SK-N-SH treated with all-trans-retinoic acid at 6 μM for 48 hours (cell line): ENCODE data around the gene SMIM14.
A peak's percentile ranks its signal among the peaks of the same experiment; 100 is the strongest.

ENCODE experiments used
- ATAC-seq: fragments of 200-7000 bp; cut with Tn5 transposase; 3 replicates; pipeline ENCODE4 v1.9.1; 2020; ENCODE audit warnings: mild to moderate bottlenecking, moderate library complexity
- BACH2 ChIP-seq: fragments of 250-450 bp; sonication (Bioruptor Pico); IDR thresholded peaks from 2 replicates; pipeline ENCODE4 v1.9.0; 2021; ENCODE audit warnings: mild to moderate bottlenecking, borderline replicate concordance
- CSDC2 ChIP-seq: fragments of 250-450 bp; sonication (Bioruptor Pico); IDR thresholded peaks from 2 replicates; pipeline ENCODE4 v1.5.0; 2020; ENCODE audit warnings: mild to moderate bottlenecking, moderate library complexity
- GLIS3 ChIP-seq: fragments of 250-450 bp; sonication (Bioruptor Pico); IDR thresholded peaks from 2 replicates; pipeline ENCODE4 v1.5.0; 2020; ENCODE audit warnings: mild to moderate bottlenecking, moderate library complexity
- OSR1 ChIP-seq: fragments of 250-450 bp; sonication (Bioruptor Pico); IDR thresholded peaks from 2 replicates; pipeline ENCODE4 v1.8.0; 2022; ENCODE audit warnings: moderate library complexity, mild to moderate bottlenecking, inconsistent platforms
- PPARA ChIP-seq: fragments of 250-450 bp; sonication (Bioruptor Pico); IDR thresholded peaks from 2 replicates; pipeline ENCODE4 v1.5.0; 2020; ENCODE audit warnings: mild to moderate bottlenecking, borderline replicate concordance
- RARB ChIP-seq: fragments of 250-450 bp; sonication (Bioruptor Pico); IDR thresholded peaks from 2 replicates; pipeline ENCODE4 v1.8.0; 2021; ENCODE audit warnings: mild to moderate bottlenecking, moderate library complexity
- SNAI2 ChIP-seq: fragments of 250-450 bp; sonication (Bioruptor Pico); IDR thresholded peaks from 2 replicates; pipeline ENCODE4 v1.5.0; 2020; ENCODE audit warnings: mild to moderate bottlenecking, moderate library complexity
- TCF4 ChIP-seq: fragments of 250-450 bp; sonication (Bioruptor Pico); IDR thresholded peaks from 2 replicates; pipeline ENCODE4 v1.8.0; 2021; ENCODE audit warnings: mild to moderate bottlenecking, moderate library complexity, borderline replicate concordance
- TOX ChIP-seq: fragments of 250-450 bp; sonication (Bioruptor Pico); IDR thresholded peaks from 2 replicates; pipeline ENCODE4 v1.8.0; 2021; ENCODE audit warnings: mild to moderate bottlenecking, moderate library complexity, borderline replicate concordance
- ZC3H10 ChIP-seq: fragments of 250-450 bp; sonication (Bioruptor Pico); IDR thresholded peaks from 2 replicates; pipeline ENCODE4 v1.5.1; 2021; ENCODE audit warnings: mild to moderate bottlenecking, moderate library complexity
- ZFP30 ChIP-seq: fragments of 450-650 bp; formaldehyde crosslinking; IDR thresholded peaks from 2 replicates; pipeline ENCODE4 v1.5.0; 2022; ENCODE audit warnings: mild to moderate bottlenecking, moderate library complexity
- ZNF565 ChIP-seq: fragments of 450-650 bp; formaldehyde crosslinking; conservative IDR thresholded peaks from 2 replicates; pipeline ENCODE4 v1.5.0; 2020; ENCODE audit warnings: low read depth, mild to moderate bottlenecking, moderate library complexity
- ZNF70 ChIP-seq: fragments of 450-650 bp; formaldehyde crosslinking; IDR thresholded peaks from 2 replicates; pipeline ENCODE4 v1.5.0; 2020; ENCODE audit warnings: mild to moderate bottlenecking, moderate library complexity
- ZNF8 ChIP-seq: fragments of 450-650 bp; formaldehyde crosslinking; IDR thresholded peaks from 2 replicates; pipeline ENCODE4 v1.5.0; 2020; ENCODE audit warnings: mild to moderate bottlenecking, moderate library complexity
- TF ChIP-seq, protein P1 (sequence below): fragments of 250-450 bp; sonication (Bioruptor Pico); IDR thresholded peaks from 2 replicates; pipeline ENCODE4 v1.5.1; 2020; ENCODE audit warnings: low read depth, mild to moderate bottlenecking, moderate library complexity
- TF ChIP-seq, protein P2 (sequence below): fragments of 250-450 bp; sonication (Bioruptor Pico); IDR thresholded peaks from 2 replicates; pipeline ENCODE4 v1.8.0; 2021; ENCODE audit warnings: low read depth, mild to moderate bottlenecking, moderate library complexity, borderline replicate concordance
- TF ChIP-seq, protein P3 (sequence below): fragments of 250-450 bp; sonication (Bioruptor Pico); IDR thresholded peaks from 2 replicates; pipeline ENCODE4 v1.5.0; 2020; ENCODE audit warnings: mild to moderate bottlenecking, moderate library complexity
- TF ChIP-seq, protein P4 (sequence below): fragments of 250-450 bp; sonication (Bioruptor Pico); IDR thresholded peaks from 2 replicates; pipeline ENCODE4 v1.8.0; 2020; ENCODE audit warnings: mild to moderate bottlenecking, moderate library complexity, borderline replicate concordance
- TF ChIP-seq, protein P5 (sequence below): fragments of 250-450 bp; sonication (Bioruptor Pico); IDR thresholded peaks from 2 replicates; pipeline ENCODE4 v1.5.1; 2021; ENCODE audit warnings: mild to moderate bottlenecking, moderate library complexity

SMIM14 gene

DNA sequence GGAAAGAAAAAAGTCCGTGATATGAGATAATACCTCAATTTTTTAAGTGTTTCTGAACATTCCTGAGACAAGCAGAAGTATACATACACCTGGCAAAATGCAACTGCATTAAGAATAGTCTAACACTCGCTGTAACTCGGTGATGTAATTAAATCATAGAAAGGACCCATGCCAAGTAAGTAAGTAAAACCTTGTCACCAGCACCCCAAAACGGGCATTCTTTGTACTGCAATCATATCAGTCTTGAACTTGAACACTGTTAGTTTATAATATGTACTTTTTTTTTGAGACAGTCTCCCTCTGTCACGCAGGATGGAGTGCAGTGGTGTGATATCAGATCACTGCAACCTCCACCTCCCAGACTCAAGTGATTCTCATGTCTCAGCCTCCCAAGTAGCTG lies 47.4 kb downstream of the SMIM14 start:
- peak; percentile 61 for ATAC-seq
- TF ChIP-seq, protein P1, sequence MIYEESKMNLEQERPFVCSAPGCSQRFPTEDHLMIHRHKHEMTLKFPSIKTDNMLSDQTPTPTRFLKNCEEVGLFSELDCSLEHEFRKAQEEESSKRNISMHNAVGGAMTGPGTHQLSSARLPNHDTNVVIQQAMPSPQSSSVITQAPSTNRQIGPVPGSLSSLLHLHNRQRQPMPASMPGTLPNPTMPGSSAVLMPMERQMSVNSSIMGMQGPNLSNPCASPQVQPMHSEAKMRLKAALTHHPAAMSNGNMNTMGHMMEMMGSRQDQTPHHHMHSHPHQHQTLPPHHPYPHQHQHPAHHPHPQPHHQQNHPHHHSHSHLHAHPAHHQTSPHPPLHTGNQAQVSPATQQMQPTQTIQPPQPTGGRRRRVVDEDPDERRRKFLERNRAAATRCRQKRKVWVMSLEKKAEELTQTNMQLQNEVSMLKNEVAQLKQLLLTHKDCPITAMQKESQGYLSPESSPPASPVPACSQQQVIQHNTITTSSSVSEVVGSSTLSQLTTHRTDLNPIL = no peak
- TF ChIP-seq BACH2 (CRISPR knock-in tag) = no peak

DNA sequence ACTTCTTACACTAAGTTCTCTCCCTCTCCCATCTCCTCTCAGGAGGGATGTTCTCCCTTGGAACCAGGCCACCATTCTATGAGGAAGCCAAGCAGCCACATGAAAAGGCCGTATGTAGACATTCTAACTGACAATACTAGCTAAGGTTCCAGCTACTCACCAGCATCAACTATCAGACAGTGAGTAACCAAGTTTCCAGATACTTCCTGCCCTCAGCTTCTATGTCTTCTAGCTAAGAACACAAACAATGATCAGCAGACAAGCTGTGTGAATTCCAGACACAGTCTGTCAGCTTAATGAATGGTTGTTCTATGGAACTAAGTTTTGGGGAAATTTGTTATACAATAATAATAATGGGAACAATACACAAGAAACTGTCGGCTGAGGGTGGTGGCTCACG lies 50.8 kb downstream of the SMIM14 start:
- TF ChIP-seq PPARA (CRISPR knock-in tag) (no peak), ZNF70 (CRISPR knock-in tag) (no peak), ZNF565 (CRISPR knock-in tag) (no peak)
- TF ChIP-seq, protein P1 = no peak
- TF ChIP-seq, protein P2, sequence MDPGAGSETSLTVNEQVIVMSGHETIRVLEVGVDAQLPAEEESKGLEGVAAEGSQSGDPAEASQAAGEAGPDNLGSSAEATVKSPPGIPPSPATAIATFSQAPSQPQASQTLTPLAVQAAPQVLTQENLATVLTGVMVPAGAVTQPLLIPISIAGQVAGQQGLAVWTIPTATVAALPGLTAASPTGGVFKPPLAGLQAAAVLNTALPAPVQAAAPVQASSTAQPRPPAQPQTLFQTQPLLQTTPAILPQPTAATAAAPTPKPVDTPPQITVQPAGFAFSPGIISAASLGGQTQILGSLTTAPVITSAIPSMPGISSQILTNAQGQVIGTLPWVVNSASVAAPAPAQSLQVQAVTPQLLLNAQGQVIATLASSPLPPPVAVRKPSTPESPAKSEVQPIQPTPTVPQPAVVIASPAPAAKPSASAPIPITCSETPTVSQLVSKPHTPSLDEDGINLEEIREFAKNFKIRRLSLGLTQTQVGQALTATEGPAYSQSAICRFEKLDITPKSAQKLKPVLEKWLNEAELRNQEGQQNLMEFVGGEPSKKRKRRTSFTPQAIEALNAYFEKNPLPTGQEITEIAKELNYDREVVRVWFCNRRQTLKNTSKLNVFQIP = no peak
- TF ChIP-seq, all 23 proteins: peak for 0

DNA sequence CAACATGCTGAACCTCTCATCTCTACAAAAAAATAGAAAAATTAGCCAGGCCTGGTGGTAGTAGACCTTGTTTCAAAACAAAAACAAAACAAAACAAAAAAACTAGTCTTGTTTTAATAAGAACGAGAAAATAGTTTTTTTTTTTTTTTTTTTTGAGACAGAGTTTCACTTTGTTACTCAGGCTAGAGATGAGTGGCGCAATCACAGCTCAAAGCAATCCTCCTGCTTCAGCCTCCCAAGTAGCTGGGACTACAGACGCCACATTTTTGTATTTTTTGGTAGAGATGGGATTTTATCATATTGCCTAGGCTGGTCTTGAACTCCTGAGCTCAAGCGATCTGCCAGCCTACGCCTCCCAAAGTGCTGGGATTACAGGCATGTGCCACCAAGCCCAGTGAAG lies 63.7 kb downstream of the SMIM14 start:
- no peak for TF ChIP-seq CSDC2 (CRISPR knock-in tag)
- no peak for TF ChIP-seq BACH2 (CRISPR knock-in tag)
- TF ChIP-seq, protein P3, sequence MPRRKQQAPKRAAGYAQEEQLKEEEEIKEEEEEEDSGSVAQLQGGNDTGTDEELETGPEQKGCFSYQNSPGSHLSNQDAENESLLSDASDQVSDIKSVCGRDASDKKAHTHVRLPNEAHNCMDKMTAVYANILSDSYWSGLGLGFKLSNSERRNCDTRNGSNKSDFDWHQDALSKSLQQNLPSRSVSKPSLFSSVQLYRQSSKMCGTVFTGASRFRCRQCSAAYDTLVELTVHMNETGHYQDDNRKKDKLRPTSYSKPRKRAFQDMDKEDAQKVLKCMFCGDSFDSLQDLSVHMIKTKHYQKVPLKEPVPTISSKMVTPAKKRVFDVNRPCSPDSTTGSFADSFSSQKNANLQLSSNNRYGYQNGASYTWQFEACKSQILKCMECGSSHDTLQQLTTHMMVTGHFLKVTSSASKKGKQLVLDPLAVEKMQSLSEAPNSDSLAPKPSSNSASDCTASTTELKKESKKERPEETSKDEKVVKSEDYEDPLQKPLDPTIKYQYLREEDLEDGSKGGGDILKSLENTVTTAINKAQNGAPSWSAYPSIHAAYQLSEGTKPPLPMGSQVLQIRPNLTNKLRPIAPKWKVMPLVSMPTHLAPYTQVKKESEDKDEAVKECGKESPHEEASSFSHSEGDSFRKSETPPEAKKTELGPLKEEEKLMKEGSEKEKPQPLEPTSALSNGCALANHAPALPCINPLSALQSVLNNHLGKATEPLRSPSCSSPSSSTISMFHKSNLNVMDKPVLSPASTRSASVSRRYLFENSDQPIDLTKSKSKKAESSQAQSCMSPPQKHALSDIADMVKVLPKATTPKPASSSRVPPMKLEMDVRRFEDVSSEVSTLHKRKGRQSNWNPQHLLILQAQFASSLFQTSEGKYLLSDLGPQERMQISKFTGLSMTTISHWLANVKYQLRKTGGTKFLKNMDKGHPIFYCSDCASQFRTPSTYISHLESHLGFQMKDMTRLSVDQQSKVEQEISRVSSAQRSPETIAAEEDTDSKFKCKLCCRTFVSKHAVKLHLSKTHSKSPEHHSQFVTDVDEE (CRISPR knock-in tag) = no peak
- TF ChIP-seq, protein P4, sequence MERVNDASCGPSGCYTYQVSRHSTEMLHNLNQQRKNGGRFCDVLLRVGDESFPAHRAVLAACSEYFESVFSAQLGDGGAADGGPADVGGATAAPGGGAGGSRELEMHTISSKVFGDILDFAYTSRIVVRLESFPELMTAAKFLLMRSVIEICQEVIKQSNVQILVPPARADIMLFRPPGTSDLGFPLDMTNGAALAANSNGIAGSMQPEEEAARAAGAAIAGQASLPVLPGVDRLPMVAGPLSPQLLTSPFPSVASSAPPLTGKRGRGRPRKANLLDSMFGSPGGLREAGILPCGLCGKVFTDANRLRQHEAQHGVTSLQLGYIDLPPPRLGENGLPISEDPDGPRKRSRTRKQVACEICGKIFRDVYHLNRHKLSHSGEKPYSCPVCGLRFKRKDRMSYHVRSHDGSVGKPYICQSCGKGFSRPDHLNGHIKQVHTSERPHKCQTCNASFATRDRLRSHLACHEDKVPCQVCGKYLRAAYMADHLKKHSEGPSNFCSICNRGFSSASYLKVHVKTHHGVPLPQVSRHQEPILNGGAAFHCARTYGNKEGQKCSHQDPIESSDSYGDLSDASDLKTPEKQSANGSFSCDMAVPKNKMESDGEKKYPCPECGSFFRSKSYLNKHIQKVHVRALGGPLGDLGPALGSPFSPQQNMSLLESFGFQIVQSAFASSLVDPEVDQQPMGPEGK (CRISPR knock-in tag) = no peak
- TF ChIP-seq TCF4 (CRISPR knock-in tag) = no peak
- no peak for TF ChIP-seq RARB (CRISPR knock-in tag)
- TF ChIP-seq ZC3H10 (CRISPR knock-in tag) = no peak
- TF ChIP-seq, protein P2 = no peak
- TF ChIP-seq TOX (CRISPR knock-in tag) = no peak
- TF ChIP-seq GLIS3 (CRISPR knock-in tag) = no peak
- TF ChIP-seq ZNF8 (CRISPR knock-in tag) = no peak
- TF ChIP-seq, protein P5, sequence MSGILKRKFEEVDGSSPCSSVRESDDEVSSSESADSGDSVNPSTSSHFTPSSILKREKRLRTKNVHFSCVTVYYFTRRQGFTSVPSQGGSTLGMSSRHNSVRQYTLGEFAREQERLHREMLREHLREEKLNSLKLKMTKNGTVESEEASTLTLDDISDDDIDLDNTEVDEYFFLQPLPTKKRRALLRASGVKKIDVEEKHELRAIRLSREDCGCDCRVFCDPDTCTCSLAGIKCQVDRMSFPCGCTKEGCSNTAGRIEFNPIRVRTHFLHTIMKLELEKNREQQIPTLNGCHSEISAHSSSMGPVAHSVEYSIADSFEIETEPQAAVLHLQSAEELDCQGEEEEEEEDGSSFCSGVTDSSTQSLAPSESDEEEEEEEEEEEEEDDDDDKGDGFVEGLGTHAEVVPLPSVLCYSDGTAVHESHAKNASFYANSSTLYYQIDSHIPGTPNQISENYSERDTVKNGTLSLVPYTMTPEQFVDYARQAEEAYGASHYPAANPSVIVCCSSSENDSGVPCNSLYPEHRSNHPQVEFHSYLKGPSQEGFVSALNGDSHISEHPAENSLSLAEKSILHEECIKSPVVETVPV = no peak
- TF ChIP-seq ZFP30 (CRISPR knock-in tag) = no peak
- no peak for TF ChIP-seq SNAI2 (CRISPR knock-in tag)
- no peak for TF ChIP-seq OSR1
- ATAC-seq = no peak

More for the DNA sequence above, 50.8 kb downstream of the SMIM14 start:
- ATAC-seq = no peak
